PFSK-1 (cell line): ENCODE measurements around the gene LAMB3.

Experiments
- FOXP2 ChIP-seq: optimal IDR thresholded peaks from 2 replicates; pipeline ENCODE3; 2011; ENCODE audit warnings: borderline replicate concordance, control low read depth, inconsistent platforms; ENCODE audit not compliant: insufficient read depth; ENCODE audit errors: extremely low read length, extremely low read depth
- POLR2AphosphoS5 ChIP-seq: IDR thresholded peaks from 2 replicates; pipeline ENCODE4 v1.6.1; 2012; ENCODE audit warnings: low read depth, mild to moderate bottlenecking, control low read depth, low read length, moderate library complexity
- SIN3A ChIP-seq: IDR thresholded peaks from 2 replicates; pipeline ENCODE4 v1.6.1; 2012; ENCODE audit warnings: mild to moderate bottlenecking, low read length, moderate library complexity, borderline replicate concordance; ENCODE audit not compliant: insufficient read depth

GRCh38 chr1:209634005-209634737 lies 18.1 kb downstream of the LAMB3 start:
- TF ChIP-seq SIN3A (no peak), POLR2AphosphoS5 (no peak), FOXP2 (no peak)
